Endothelial cell of hepatic sinusoid (primary cell): ENCODE measurements around the gene DNTT.

Experiments
- in situ Hi-C: cut with HindIII; loops from 2 replicates; pipeline ENCODE4 v1.10.0; 2017; ENCODE audit warnings: low sequenced_read_pairs

DNTT gene

DNA sequence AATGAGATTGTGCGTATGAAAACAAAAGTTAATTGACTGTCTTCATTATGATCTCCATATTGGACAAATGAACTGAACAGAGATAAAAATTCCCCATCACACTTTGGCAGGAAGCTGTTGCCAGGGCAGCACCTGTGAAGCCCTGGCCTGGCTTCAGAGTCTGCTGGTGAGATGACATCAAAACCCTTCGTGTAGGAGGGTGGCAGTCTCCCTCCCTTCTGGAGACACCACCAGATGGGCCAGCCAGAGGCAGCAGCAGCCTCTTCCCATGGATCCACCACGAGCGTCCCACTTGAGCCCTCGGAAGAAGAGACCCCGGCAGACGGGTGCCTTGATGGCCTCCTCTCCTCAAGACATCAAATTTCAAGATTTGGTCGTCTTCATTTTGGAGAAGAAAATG is at the start of gene DNTT:
TSS of gene DNTT (plus strand) at position 205 of the 400 bp plus-strand sequence. CDS start at position 269, 64 bp downstream.
- in situ Hi-C loops: no loop called here

DNA sequence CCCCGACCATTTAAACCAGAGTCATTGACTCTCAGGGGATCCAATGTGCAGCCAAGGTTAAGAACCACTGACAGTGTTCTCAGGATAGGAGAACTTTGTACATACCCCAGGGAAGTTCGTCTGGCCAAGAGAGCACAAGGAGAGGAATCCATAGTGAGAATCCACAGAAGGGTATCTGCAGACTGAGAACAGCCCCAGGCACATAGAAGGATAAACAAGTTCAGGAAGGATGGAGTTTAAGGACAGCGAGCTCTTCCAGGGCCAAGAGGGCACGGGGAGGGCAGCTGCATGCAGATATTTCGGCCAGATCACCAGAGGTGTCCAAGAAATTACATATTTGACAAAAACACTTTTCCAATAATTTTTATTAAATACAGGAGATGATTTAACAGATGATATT is 49.3 kb upstream of the DNTT start:
- in situ Hi-C loops: no loop called here

DNA sequence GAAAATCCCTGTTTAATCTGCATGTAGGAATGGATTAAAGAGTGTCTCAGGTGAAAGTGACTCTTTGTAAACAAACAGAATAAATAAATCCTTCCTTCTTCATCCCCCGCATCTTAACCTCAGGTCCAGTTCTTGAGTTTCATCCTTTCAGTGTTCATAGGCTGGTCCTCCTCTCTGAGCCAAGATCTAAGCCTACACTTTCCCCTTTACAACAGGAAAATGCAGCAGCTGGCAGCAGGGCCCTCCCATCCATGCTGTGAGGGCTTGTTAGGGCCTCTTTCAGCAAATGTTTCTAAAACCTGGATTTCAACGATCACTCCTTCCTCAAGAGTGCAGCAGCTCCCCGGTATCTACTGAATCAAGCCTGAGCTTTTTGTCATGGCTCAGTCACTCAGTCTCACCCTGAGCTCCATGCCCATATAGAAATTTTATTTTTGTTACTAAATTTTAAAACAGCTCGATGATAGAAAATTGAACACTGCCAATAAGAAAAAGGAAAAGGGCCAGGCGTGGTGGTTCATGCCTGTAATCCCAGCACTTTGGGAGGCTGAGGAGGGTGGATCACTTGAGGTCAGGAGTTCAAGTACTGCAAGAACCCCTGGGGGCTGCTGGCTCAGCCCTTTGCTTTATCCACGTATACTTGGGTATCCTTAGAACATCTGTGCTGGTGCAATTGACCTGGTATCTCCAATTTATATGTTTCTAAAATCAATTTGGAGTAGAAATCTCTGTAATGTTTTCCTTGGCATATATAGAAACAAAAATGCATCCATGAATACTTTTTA is 48.5 kb upstream of the DNTT start:
- in situ Hi-C loops: no loop called here

DNA sequence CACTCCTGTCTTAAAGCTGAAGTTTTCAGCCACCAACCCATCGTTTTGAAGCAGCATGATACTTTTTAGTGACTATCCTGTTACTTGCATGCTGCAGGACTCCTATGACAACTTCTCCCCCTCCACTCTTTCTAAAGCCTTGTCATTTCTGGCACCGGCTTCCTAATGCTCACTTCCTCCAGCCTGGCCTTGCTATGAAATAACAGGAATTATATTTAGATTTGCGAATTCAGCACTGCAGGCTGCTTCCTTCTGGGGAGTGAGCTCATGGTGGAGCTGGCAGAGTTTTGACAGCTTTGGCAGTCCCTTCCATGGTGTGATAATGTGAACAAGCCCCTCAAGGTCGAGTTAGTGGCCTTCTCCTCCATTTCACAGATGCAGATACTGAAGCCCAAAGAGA is 46.3 kb upstream of the DNTT start:
- in situ Hi-C loops: no loop called here

DNA sequence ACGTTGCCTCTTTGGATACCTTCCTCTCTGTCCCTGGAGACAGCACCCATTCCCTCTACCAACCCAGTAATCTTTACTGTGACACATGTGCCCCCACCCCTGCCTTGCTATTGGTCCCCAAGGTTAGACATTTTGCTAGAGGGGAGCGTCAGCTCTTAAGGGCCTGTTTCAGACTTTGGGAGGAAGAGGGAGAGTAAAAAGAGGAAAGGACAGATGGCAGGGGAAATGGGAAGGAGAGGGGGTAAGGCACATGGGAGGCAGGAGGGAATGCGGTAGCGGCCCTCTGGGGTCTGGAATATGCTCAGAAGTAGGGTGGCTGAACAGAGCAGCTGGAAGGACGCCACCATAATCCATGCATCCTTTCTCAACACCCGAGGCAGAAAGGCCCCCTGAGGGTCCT is 45.1 kb upstream of the DNTT start:
- in situ Hi-C loops: no loop called here

DNA sequence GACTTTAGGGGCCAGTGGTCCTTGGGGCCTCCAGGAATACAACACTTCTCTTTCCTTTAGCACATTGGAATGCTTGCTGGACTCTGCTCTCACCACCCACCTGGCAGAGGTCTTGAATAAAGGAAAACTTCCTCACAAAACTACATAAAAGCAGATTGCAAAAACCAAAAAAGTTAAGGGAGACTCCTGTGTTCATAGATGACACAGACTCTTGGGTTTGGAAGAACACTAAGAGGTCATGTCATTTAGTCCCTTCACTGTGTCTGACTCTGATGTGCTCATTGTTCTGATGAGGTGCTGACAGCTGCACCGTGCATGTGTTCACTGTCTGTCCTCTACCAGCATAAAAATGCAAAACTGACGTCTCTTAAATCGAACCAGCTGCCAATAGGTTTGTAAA is 44.2 kb upstream of the DNTT start:
- in situ Hi-C loops: no loop called here

DNA sequence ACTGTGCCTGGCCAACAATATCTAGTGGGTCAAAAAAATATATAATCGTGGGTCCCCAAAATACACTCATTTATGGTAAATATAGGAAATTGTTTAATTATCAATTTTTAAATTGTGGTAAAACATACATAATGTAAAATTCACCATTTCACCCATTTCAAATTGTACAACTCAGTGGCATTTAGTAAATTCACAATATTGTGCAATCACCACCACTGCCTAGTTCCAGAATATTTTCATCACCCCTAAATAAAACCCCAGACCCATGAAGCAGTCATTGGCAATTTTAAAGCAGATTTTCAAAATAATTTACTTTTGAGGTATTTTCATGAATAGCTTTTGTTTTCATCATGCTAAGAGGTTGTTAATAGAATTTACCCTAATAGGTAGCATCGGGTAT is 43.1 kb upstream of the DNTT start:
- in situ Hi-C loops: no loop called here

DNA sequence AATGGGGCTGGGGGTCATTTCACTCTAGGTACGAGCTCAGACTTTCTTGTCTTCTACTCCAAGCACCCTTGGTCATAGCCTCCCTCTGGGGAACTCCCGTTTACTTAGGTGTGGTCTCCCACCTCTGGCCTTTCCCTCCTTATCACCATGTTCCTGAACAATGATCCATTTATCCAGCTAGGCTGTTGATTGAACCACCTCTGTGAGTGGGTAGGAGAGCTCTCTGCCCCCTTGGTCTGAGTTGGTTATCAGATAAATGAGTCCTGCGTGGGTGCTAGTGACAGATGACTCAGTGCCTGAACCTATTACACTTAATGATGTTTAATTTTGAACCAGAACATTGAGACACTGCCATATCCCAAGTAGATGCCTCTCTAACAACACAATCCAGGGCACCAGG is 42.3 kb upstream of the DNTT start:
- in situ Hi-C loops: no loop called here

DNA sequence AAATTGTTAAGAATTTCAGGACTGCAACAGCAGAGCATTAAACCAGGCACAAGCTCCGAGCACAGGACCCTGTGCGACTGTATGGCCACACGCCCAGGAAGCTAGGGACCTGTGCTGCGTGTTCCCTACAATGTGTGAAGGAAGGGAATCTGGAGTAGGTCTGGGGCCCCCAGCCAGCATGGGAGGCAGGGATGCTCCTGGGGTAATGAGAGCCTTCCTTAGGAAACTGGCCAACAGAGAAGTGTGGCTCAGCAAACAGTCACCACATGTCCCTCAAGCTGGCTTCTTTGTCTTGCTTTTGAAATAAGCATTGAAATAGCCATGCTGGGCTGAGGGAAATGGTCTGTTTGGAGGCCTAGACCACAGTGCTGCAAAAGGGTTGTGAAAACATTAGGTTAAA is 41.1 kb upstream of the DNTT start:
- in situ Hi-C loops: no loop called here

DNA sequence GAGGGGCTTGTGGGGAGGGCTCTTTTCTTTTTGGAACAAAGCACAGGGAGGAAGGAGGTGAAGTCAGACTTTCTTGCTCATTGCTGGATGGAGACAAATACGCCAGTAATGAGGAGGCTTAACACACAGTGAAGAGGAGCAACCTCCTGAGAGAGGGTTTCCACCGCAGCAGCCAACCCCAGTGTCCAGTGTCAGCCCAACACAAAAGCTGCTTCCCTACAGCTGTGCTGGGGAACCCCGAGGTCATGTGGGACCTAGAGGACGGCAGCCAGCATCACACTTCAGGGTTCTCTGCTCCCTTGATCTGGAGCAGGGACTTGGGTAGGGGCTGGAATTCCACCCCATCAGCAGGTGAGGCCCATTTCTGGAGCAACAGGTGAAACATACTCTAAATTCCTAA is 40.6 kb upstream of the DNTT start:
- in situ Hi-C loops: no loop called here

DNA sequence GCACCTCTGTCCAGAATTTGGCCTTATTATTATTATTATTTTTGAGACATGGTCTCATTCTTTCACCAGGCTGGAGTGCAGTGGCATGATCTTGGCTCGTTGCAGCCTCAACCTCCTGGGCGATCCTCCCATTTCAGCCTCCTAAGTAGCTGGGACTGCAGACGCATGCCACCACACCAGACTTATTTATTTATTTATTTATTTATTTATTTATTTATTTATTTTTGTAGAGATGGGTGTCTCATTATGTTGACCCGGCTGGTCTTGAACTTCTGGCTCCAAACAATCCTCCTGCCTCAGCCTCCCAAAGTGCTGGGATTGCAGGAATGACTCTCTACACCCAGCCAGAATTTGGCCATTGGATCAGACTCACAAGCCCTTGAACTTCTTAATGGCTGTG is 39.3 kb upstream of the DNTT start:
- in situ Hi-C loops: no loop called here

DNA sequence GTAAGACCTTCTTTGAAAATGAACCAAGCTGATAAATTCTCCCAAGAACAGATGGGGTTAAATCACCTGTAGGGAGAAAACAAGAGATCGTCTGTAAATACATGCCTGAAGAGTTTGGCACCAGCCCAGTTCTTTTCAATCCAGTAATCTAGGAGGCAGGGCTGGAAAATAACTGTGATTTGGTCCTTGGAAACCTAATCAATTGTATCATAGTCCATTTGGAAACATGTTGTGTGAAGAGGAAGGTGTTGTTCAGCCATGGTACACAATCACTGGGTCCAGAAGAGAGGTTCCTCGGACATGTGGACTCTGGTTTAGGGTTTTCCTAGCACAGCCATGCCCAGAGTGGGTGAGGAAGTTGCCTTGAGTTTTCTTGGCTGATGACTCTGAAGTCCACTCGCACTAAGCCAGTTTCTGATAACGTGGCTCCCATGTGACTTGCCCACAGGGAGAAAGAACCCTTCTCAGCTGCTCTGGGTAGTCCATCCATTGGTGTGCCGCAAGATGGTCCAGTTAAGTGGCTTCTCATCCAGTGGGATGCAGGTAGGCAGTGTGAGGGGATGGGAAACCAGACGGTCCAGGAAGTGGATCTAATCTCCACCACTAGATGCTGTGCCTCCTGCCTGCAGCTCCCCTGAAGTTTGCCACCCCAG is 38.0 kb upstream of the DNTT start:
- in situ Hi-C loops: no loop called here

DNA sequence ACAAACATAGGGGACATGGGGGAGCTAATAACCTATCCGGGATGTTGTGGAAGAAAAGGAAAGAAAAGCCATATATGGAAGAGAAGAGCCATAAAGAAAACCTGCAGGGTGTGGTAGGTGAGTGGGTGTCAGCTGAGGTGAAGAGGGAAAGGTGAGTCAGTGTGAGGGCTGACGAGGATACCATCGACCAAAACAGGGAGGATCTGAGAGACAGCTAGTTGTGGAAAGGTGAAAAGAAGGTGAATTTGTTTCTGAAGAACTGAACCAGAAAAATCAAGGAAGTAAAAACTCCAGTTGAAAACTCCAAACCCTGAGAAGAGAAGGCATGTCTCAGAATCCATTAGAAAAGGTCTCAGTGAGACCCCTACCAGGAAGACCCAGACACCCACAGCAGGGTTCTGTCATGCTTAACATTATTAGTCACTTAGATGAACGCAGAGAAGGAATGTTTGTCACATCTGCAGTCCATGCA is 37.0 kb upstream of the DNTT start:
- in situ Hi-C loops: no loop called here

DNA sequence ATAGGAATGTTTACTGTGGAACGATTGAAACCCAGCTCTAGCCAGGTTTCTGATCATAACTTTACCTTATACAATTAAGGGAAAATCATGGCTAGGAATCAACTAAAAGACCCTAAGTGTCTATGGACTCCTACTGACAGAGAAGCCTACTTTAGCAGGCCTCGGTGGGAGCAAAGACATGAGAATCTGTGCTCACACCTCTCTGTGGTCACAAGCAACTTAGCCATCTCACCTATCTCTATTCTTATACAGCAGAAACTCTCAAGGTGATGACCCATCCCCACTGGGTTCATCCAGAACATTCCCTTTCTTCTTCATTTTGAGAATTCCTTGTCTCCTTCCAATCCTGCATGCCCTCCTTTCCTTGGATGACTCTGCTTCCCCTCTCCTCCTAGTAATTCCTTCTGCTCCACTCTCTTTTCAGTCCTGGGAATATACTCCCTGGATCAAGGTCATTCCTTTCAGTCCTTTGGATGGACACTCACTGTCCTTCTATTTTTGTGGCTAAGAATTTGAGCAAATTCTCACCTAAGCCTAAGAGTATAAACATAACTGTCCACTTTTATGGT is 35.8 kb upstream of the DNTT start:
- in situ Hi-C loops: no loop called here

DNA sequence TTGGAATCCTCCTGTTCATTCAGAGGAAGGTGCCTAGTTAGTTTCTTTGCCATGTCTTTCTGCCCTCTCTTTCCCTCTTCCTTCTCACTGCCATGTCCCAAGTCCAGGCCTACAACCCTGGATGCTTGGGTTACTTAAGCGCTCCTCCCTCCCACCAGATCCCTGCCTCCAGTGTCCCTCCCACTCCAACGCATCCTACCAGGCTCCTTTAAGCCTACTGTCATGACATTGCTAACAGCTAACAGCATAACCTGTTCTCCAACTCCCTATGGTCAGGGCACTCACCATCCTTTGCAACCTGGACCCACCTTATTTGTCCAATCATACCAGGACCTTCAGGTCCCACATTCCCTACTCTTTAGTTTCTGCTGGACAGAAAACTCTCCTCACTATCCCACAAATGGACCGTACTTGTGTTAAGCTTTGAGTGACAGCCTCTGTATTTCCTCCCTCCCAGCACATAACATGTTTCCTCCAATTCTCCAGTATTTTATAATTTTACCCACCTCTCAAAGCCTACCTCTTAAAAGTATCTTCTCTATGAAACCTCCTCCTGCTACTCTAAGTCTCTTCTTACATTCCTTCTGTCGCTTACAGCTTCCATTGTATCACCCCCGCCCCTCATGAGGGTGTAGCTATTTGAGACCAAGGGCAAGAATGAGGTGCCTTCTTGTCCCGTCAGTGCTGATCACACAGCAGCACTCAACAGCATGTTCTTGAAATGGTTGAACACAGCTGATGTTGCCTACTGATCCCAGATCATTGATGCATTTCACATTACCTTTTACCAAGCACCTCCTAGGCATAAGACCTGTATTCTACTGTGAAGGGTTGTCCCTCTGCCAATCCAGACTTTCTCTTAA is 34.6 kb upstream of the DNTT start:
- in situ Hi-C loops: no loop called here

DNA sequence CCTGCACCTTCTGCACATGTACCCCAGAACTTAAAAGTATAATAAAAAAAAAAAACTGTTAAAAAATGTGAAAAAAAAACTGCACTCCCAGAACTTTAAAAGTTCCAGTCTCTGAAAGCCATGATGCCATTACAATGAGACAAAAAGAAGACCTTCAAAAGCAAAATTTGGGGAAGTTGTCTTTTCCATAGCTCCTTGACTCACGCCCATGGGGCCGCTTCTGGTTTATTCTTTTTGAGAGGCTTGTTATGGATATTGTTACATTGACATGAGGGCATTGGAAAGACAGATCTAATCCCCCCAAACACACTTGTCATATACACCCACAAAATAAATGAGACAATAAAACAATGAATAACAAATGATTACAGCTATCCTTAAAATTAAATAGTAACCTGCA is 33.7 kb upstream of the DNTT start:
- in situ Hi-C loops: no loop called here

DNA sequence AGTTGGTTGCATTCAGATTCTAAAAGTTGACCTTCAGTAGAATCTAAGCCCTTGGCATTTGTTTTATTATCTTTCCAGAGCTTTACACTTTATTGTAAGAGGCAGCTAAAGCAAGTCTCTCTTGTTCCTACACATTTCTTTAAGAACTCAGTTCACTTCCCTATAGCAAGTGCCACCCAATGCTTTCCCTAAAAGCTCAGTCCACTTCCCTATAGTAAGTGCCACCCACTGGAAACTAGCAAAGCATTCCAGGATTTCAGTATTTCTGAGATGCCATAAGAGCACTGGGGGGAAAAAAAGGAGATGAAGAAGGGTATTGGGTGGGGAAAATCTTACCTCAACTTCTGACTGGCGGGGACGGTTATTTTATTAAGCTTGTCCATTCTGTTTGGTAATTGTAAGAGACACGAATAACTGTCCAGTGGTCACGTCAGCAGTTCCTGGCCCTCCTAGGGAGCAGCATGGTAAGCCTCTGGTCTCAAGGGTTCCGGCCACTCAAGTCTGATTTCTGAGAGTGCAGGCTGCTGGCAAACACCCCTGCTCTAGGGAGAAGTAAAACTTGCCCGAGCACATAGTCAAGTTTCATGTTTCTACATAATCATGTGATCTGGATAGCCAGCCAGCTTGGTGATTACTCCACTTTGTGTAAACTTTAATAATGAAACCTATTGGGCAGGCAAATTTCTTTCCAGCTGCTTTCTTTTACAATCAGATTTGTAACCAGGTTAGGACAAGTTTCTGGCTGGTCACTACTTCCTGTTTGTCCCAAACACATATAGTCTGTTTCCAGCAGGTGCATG is 33.0 kb upstream of the DNTT start, which contains the start of gene BLNK:
TSS of gene BLNK (minus strand) at position 554 of the 800 bp plus-strand sequence. CDS start at position 383, 171 bp downstream.
- in situ Hi-C loops: no loop called here

DNA sequence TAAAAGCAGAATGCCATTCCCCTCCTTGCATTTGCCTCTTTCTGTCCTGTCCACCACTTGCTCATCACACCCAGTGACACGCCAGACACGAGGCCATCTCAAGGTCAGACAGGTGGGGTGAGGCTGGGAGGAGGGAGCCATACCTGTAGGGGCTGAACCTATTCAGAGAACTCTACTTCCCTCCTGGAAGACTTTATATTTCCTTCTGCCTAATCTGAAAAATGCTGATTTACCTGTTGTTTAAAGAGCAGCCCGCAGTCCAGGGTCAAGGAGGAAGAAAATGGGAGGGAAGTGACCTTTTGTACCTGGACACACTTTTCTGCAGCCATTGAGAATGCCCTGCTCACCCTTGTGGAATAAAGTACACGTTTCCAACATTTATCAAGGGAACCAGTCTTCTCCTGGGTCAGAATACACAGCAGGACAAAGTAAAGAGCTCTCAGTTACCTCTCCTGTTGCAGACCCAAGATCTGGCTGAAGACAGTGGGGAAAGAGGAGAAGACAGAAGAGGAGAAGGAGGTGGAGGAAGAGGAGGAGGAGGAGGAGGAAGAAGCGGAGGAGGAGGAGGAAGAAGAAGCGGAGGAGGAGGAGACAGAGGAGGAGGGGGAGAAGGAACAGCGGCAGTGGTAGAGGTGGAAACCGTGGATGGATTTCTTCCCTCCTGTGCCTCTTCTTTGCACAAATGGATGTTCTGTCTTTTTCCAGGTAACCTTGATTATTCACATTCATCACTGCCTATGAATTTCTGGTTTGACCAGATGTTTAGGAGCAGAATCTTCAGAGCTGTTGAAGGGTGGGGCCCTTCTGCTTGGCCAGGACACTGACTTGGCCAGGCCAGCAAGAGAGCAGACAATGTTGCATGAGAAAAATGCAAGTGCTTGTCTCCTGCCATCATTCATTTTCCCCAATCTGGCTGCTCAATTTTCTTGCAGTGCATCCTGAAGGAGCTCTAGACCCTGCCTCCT is 31.6 kb upstream of the DNTT start:
- in situ Hi-C loops: no loop called here
